Pancreas (tissue), 10 donors: Measurements from ENCODE around the gene TFDP2. TPM values are rescaled to one million over a fixed set of nuclear protein-coding genes. Genes with fewer than 3 reads are reported as not detected.
"Not testable (repeated sequence)": the region's sequence is repeated elsewhere in the genome, so short reads cannot be mapped to it uniquely, and the experiment has no call there.

Experiments
- ATAC-seq, 4 donors: fragments of 200-7000 bp; cut with Tn5 transposase; one replicate each; pipeline versions ENCODE4 v1.8.0 to v1.9.1; 2020; ENCODE audit warnings: mild to moderate bottlenecking in 4 of 4, moderate library complexity in 4 of 4
- DNase-seq, 6 donors: peaks; one replicate each; pipeline ENCODE4 v3.0.0-alpha.2; 2020
- FAIRE-seq: peaks from 2 replicates; lab custom pipeline; 2012; peaks lifted over from hg19 to GRCh38; lab: Jason Lieb, UNC
- H3K27ac ChIP-seq, 4 donors: fragments of 200-600 bp; sonication (generic); 1 replicate in 3 of 4; 2 replicates in 1 of 4; pipeline versions ENCODE4 v1.5.0 to v1.8.0; 2020
- H3K27me3 ChIP-seq, 4 donors: fragments of 200-600 bp; one replicate each; pipeline ENCODE4 v1.8.0; 2021
- H3K36me3 ChIP-seq, 3 donors: fragments of 200-600 bp; sonication (generic) in 1 of 3; one replicate each; pipeline versions ENCODE4 v1.5.0 to v1.8.0; 2020 to 2021
- H3K4me1 ChIP-seq, 3 donors: fragments of 200-600 bp; one replicate each; pipeline ENCODE4 v1.8.0; 2021
- H3K4me3 ChIP-seq, 4 donors: fragments of 200-600 bp; sonication (generic) in 2 of 4; one replicate each; pipeline versions ENCODE4 v1.5.0 to v1.8.0; 2020 to 2021
- H3K9me3 ChIP-seq, 4 donors: fragments of 200-600 bp; one replicate each; pipeline ENCODE4 v1.8.0; 2021
- CTCF ChIP-seq, 4 donors: fragments of 200-600 bp; sonication (generic) in 3 of 4; IDR thresholded peaks; one replicate each; pipeline versions ENCODE4 v1.5.0 to v1.8.0; 2021; ENCODE audit warnings: antibody characterized with exemption in 4 of 4
- WGBS, 2 donors: extraction: QIAGEN DNeasy Blood & Tissue Kit; methylation state at CpG; one replicate each; pipeline ENCODE4 v1.1.7; 2013; 5-methylcytosine and 5-hydroxymethylcytosine counted together
- intact Hi-C, 3 donors: fragments of 100-400 bp; cut with DNase I; formaldehyde crosslinking; loops; one replicate each; pipeline versions ENCODE4 v1.11.1 to v1.14.2; 2022
- polyA plus RNA-seq, 2 donors: library from polyadenylated mRNA; stranded (reverse); fragments of 200-250 nt; gene quantifications; one replicate each; pipeline ENCODE4 v1.2.3, GENCODE V29; 2013
- total RNA-seq, 6 donors: library from RNA; stranded (reverse); fragmentation: NEBNext Ultra II Directional in 4 of 6; extraction: Animal tissue kit (Norgen Biotek cat#: 25700) in 4 of 6; gene quantifications; one replicate each; pipeline versions ENCODE4 v1.2.1 to v1.2.4, GENCODE V29; 2021 to 2023
- donor health status: healthy with polysubstance abuse.
- donor health status: DM: no; HTN: no; CAD: no; lungs with moderate emphysema.
- donor health status: DM: no; HTN: no; CAD: no.
- donor health status: control.
- donor health status: control.
- donor health status: Bipolar disorder and iron deficiency.
- donor health status: DM: yes; HTN: yes; CAD: no.
- donor health status: DM: no; HTN: no; CAD: no.
- donor health status: DM: no; HTN: no; CAD: no.
- donor health status: DM: yes; HTN: yes; CAD: no.

The TFDP2 gene
- total and polyA plus RNA-seq, 8 donors = 4.6 to 25.7 (median 16.8) TPM

- Histone ChIP-seq H3K36me3 (no peaks in the 10 kb centered on the region), H3K4me1 (no peaks in the 10 kb centered on the region), H3K9me3 (no peaks in the 10 kb centered on the region), H3K4me3 (no peak overlapping the region), H3K27me3 (no peaks in the 10 kb centered on the region), H3K27ac (no peak overlapping the region)
- DNase-seq (no peak), FAIRE-seq (no peak), ATAC-seq (peak in 2 of 4 donors; percentile 20 to 39)
- intact Hi-C loops = no loop called here
- TF ChIP-seq CTCF (IDR thresholded peaks at IDR 0.05) = no peak
- 17 to 25% methylated on average over 1 of the region's 1 CpG for WGBS, 2 donors
Measured at GRCh38 chr3:142009029-142009428, 140.3 kb downstream of the TFDP2 start.

GRCh38 chr3:142007710-142008399, 141.5 kb downstream of the TFDP2 start:
- Histone ChIP-seq H3K4me1 (no peaks in the 10 kb centered on the region), H3K27me3 (no peaks in the 10 kb centered on the region), H3K27ac (no peak overlapping the region), H3K36me3 (no peaks in the 10 kb centered on the region), H3K9me3 (no peaks in the 10 kb centered on the region), H3K4me3 (no peak overlapping the region)
- intact Hi-C loops = no loop called here
- ATAC-seq = no peak
- FAIRE-seq = no peak
- TF ChIP-seq CTCF (IDR thresholded peaks at IDR 0.05) = no peak
- no peak for DNase-seq
- WGBS, 2 donors = 78 to 81% methylated on average over 8 of the region's 8 CpGs

GRCh38 chr3:142004957-142005356, 144.4 kb downstream of the TFDP2 start:
- H3K27me3 ChIP-seq, ATAC-seq, intact Hi-C loops, H3K27ac ChIP-seq, H3K9me3 ChIP-seq, FAIRE-seq, H3K4me1 ChIP-seq, DNase-seq, H3K4me3 ChIP-seq, H3K36me3 ChIP-seq: not testable (repeated sequence)
- WGBS, 2 donors = 83 to 86% methylated on average over 7 of the region's 7 CpGs

GRCh38 chr3:142004025-142004424, 145.3 kb downstream of the TFDP2 start:
- H3K9me3 ChIP-seq = no peaks in the 10 kb centered on the region
- intact Hi-C loops = no loop called here
- no peak overlapping the region for H3K27ac ChIP-seq
- H3K27me3 ChIP-seq = no peaks in the 10 kb centered on the region
- no peak for DNase-seq
- no peak overlapping the region for H3K4me3 ChIP-seq
- no peak for FAIRE-seq
- no peak for TF ChIP-seq CTCF (IDR thresholded peaks at IDR 0.05)
- no peak for ATAC-seq
- no peaks in the 10 kb centered on the region for H3K4me1 ChIP-seq
- no peaks in the 10 kb centered on the region for H3K36me3 ChIP-seq

GRCh38 chr3:142003291-142003690, 146.1 kb downstream of the TFDP2 start:
- Histone ChIP-seq H3K27me3 (no peaks in the 10 kb centered on the region), H3K9me3 (no peaks in the 10 kb centered on the region), H3K4me1 (no peaks in the 10 kb centered on the region), H3K36me3 (no peaks in the 10 kb centered on the region), H3K4me3 (no peak overlapping the region), H3K27ac (no peak overlapping the region)
- DNase-seq = no peak
- TF ChIP-seq CTCF (IDR thresholded peaks at IDR 0.05) = no peak
- no peak for FAIRE-seq
- intact Hi-C loops = no loop called here
- WGBS, 2 donors = 96 to 97% methylated on average over 3 of the region's 3 CpGs
- no peak for ATAC-seq
